DND-41 (cell line): ENCODE data around the gene MAP2.

Experiments used
- CTCF ChIP-seq: IDR thresholded peaks from 2 replicates; pipeline ENCODE4 v1.5.1; 2012; ENCODE audit warnings: borderline replicate concordance, low read length, moderate library complexity, mild to moderate bottlenecking; ENCODE audit not compliant: poor library complexity, severe bottlenecking; ENCODE audit errors: extremely low read depth
- EZH2 ChIP-seq: IDR thresholded peaks from 3 replicates; pipeline ENCODE4 v1.6.1; 2012; ENCODE audit warnings: borderline replicate concordance, low read depth, mild to moderate bottlenecking, moderate library complexity, low read length, inconsistent platforms; ENCODE audit not compliant: severe bottlenecking

- TF ChIP-seq CTCF (no peak), EZH2 (no peak)
Observed at GRCh38 chr2:209529579-209529978, 105.7 kb downstream of the MAP2 start.
